ENCODE measurements around the gene ADAMTS18.

Gene ADAMTS18

GRCh38 chr16:77408607-77409006 is 26.2 kb downstream of the ADAMTS18 start:
- FAIRE-seq = no peak
- DNase-seq (ENCODE audit: insufficient read length) = no peak
- TF ChIP-seq POLR2A (IDR thresholded peaks at IDR 0.05; ENCODE audit: low read depth, low read length) (no peak), TAF1 (IDR thresholded peaks at IDR 0.05; ENCODE audit: borderline replicate concordance, low read depth, low read length) (no peak)

GRCh38 chr16:77406680-77407079 is 28.2 kb downstream of the ADAMTS18 start:
- TF ChIP-seq POLR2A (IDR thresholded peaks at IDR 0.05; ENCODE audit: low read depth, low read length) (no peak), POLR2AphosphoS5 (IDR thresholded peaks at IDR 0.05; ENCODE audit: low read depth, low read length) (no peak), TAF1 (IDR thresholded peaks at IDR 0.05; ENCODE audit: borderline replicate concordance, low read depth, low read length) (no peak)
- DNase-seq (ENCODE audit: insufficient read length) (no peak), FAIRE-seq (no peak)

- no peak for DNase-seq (ENCODE audit: insufficient read length)
- TF ChIP-seq TAF1 (IDR thresholded peaks at IDR 0.05; ENCODE audit: borderline replicate concordance, low read depth, low read length) = no peak
- TF ChIP-seq POLR2A (IDR thresholded peaks at IDR 0.05; ENCODE audit: low read depth, low read length) = no peak
- TF ChIP-seq POLR2AphosphoS5 (IDR thresholded peaks at IDR 0.05; ENCODE audit: low read depth, low read length) = no peak
- no peak for FAIRE-seq
These were observed 30.1 kb downstream of the ADAMTS18 start for GRCh38 chr16:77404775-77405174.

- TF ChIP-seq TAF1 (IDR thresholded peaks at IDR 0.05; ENCODE audit: borderline replicate concordance, low read depth, low read length) (no peak), POLR2AphosphoS5 (IDR thresholded peaks at IDR 0.05; ENCODE audit: low read depth, low read length) (no peak), POLR2A (IDR thresholded peaks at IDR 0.05; ENCODE audit: low read depth, low read length) (no peak)
- FAIRE-seq = no peak
- no peak for DNase-seq (ENCODE audit: insufficient read length)
These were observed 31.1 kb downstream of the ADAMTS18 start for GRCh38 chr16:77403732-77404131.

- no peak for DNase-seq (ENCODE audit: insufficient read length)
- no peak for FAIRE-seq
- TF ChIP-seq POLR2A (IDR thresholded peaks at IDR 0.05; ENCODE audit: low read depth, low read length) (no peak), POLR2AphosphoS5 (IDR thresholded peaks at IDR 0.05; ENCODE audit: low read depth, low read length) (no peak), TAF1 (IDR thresholded peaks at IDR 0.05; ENCODE audit: borderline replicate concordance, low read depth, low read length) (no peak)
These were observed 32.2 kb downstream of the ADAMTS18 start for GRCh38 chr16:77402672-77403071.

GRCh38 chr16:77402118-77402517 is 32.7 kb downstream of the ADAMTS18 start:
- DNase-seq (ENCODE audit: insufficient read length) (no peak), FAIRE-seq (no peak)
- TF ChIP-seq POLR2AphosphoS5 (IDR thresholded peaks at IDR 0.05; ENCODE audit: low read depth, low read length) (no peak), POLR2A (IDR thresholded peaks at IDR 0.05; ENCODE audit: low read depth, low read length) (no peak), TAF1 (IDR thresholded peaks at IDR 0.05; ENCODE audit: borderline replicate concordance, low read depth, low read length) (no peak)

- TF ChIP-seq TAF1 (IDR thresholded peaks at IDR 0.05; ENCODE audit: borderline replicate concordance, low read depth, low read length) = no peak
- no peak for TF ChIP-seq POLR2AphosphoS5 (IDR thresholded peaks at IDR 0.05; ENCODE audit: low read depth, low read length)
- FAIRE-seq = no peak
These were observed 35.3 kb downstream of the ADAMTS18 start for GRCh38 chr16:77399546-77399945.

GRCh38 chr16:77399066-77399465 is 35.8 kb downstream of the ADAMTS18 start:
- FAIRE-seq (no peak), DNase-seq (ENCODE audit: insufficient read length) (no peak)
- TF ChIP-seq POLR2A (IDR thresholded peaks at IDR 0.05; ENCODE audit: low read depth, low read length) (no peak), TAF1 (IDR thresholded peaks at IDR 0.05; ENCODE audit: borderline replicate concordance, low read depth, low read length) (no peak), POLR2AphosphoS5 (IDR thresholded peaks at IDR 0.05; ENCODE audit: low read depth, low read length) (no peak)

More at GRCh38 chr16:77399546-77399945, 35.3 kb downstream of the ADAMTS18 start:
- DNase-seq (ENCODE audit: insufficient read length) = no peak

GRCh38 chr16:77398495-77398894 is 36.3 kb downstream of the ADAMTS18 start:
- FAIRE-seq (no peak), DNase-seq (ENCODE audit: insufficient read length) (no peak)
- TF ChIP-seq TAF1 (IDR thresholded peaks at IDR 0.05; ENCODE audit: borderline replicate concordance, low read depth, low read length) (no peak), POLR2A (IDR thresholded peaks at IDR 0.05; ENCODE audit: low read depth, low read length) (no peak), POLR2AphosphoS5 (IDR thresholded peaks at IDR 0.05; ENCODE audit: low read depth, low read length) (no peak)

GRCh38 chr16:77396461-77396860 is 38.4 kb downstream of the ADAMTS18 start:
- TF ChIP-seq POLR2A (IDR thresholded peaks at IDR 0.05; ENCODE audit: low read depth, low read length) = no peak
- no peak for TF ChIP-seq TAF1 (IDR thresholded peaks at IDR 0.05; ENCODE audit: borderline replicate concordance, low read depth, low read length)
- no peak for TF ChIP-seq POLR2AphosphoS5 (IDR thresholded peaks at IDR 0.05; ENCODE audit: low read depth, low read length)
- FAIRE-seq (no peak), DNase-seq (ENCODE audit: insufficient read length) (no peak)

GRCh38 chr16:77394699-77395098 is 40.1 kb downstream of the ADAMTS18 start:
- FAIRE-seq (no peak), DNase-seq (ENCODE audit: insufficient read length) (no peak)
- TF ChIP-seq POLR2A (IDR thresholded peaks at IDR 0.05; ENCODE audit: low read depth, low read length) (no peak), TAF1 (IDR thresholded peaks at IDR 0.05; ENCODE audit: borderline replicate concordance, low read depth, low read length) (no peak), POLR2AphosphoS5 (IDR thresholded peaks at IDR 0.05; ENCODE audit: low read depth, low read length) (no peak)

- FAIRE-seq = no peak
- DNase-seq (ENCODE audit: insufficient read length) = no peak
- TF ChIP-seq POLR2A (IDR thresholded peaks at IDR 0.05; ENCODE audit: low read depth, low read length) (no peak), TAF1 (IDR thresholded peaks at IDR 0.05; ENCODE audit: borderline replicate concordance, low read depth, low read length) (no peak), POLR2AphosphoS5 (IDR thresholded peaks at IDR 0.05; ENCODE audit: low read depth, low read length) (no peak)
These were observed 40.9 kb downstream of the ADAMTS18 start for GRCh38 chr16:77393955-77394354.

GRCh38 chr16:77387815-77388209 is 47.0 kb downstream of the ADAMTS18 start:
- TF ChIP-seq POLR2A (IDR thresholded peaks at IDR 0.05; ENCODE audit: low read depth, low read length) (no peak), POLR2AphosphoS5 (IDR thresholded peaks at IDR 0.05; ENCODE audit: low read depth, low read length) (no peak), TAF1 (IDR thresholded peaks at IDR 0.05; ENCODE audit: borderline replicate concordance, low read depth, low read length) (no peak)
- DNase-seq (ENCODE audit: insufficient read length) = no peak
- FAIRE-seq = no peak
